Measurements from ENCODE around the gene DBET.
"Not testable (repeated sequence)": the region's sequence is repeated elsewhere in the genome, so short reads cannot be mapped to it uniquely, and the experiment has no call there.

Gene DBET

DNA sequence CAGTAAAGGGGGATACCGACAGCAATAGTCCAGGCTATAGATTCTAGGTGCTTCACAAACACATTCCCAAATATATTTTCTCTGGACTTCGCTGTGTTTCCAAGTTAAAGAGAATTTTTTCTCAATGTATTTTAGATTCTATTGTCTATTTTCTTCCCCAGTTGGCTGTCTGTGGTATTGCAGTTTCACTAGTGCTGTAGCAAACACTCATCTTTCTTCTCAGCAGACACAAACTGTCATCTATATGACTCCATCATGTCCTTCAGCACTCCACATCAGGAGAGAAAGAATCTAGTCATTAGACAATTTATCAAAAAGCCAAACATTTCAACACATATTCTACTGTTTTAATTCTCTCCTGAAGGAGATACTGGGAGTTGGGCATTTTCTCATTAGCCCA is at the start of gene DBET:
TSS of gene DBET (plus strand) at position 161 of the 400 bp plus-strand sequence.
- not testable (repeated sequence) for DNase-seq

DNA sequence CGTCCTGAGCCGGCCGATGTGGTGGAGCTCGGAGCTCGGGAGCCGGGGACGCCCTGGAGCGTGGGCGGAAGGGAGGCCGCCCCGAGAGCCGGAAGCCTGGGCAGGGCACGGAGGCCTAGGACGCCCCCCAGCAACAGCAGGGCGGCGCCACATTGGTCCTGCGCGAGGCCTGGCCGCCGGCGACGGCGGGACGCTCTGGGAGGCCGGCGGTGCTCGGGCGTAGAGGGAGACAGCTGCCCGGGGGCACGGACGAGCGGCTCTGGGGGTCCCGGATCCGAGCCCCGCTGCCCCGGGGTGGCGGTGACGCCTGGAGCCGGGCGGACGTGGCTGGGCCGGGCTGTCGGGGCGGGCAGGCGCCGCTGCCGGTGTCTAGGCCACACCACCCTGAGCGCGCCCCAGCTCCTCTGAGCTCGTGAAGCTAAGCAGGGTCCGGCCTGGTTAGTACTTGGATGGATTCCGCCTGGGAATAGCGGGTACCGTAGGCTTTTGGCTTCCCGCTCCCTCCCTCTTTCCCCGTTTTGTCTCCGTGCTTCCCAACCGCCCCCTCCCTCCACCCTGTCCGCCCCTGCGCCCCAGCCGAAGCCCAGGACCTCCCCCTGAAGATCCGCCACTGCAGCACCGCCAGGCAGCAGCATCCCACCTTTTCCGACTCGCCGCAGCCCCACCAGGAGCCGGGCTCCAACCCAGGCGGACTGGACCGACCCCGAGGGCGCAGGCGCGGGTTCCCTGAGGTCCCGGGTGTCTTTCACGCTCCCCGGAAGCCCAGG is 49.3 kb upstream of the DBET start:
- no peak for DNase-seq

DNA sequence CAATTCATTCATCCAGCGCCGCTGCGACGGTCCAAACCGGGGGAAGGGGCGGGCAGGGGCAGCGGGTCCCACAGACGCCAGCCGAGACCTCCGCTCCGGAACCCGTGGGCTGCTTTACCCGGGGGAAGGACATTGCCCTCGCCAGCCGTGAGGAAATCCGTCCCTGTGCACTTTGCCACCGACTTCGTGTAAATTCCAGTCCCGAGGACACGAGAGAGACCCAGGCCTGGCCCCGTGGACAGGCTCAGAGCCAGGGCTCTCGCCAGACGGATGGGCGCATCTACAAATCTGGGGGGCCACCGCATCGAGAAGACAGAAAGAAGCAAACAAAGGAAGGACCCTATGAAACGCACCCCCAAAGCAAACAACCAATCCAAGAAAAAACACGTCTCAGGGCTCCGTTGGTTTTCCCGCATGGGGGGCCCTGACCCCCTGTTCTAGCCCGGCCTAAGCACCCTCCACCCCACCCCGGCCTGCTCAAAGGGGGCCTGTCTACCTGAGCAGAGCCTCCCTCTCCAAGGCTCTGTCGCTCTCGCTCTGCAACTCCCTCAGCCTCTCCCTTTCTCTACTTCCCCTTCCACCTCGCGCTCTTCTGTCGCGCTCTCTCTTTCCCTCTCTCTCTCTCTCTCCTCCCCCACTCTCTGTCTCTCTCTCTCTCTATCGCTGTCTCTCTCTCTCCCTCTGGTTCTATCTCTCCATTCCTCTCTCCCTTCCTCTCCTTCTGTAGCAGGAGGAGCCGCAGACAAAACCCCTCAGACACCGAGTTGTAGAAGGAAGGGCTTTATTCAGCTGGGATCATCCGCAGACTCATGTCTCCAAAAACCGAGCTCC is 48.5 kb upstream of the DBET start:
- no peak for DNase-seq

DNA sequence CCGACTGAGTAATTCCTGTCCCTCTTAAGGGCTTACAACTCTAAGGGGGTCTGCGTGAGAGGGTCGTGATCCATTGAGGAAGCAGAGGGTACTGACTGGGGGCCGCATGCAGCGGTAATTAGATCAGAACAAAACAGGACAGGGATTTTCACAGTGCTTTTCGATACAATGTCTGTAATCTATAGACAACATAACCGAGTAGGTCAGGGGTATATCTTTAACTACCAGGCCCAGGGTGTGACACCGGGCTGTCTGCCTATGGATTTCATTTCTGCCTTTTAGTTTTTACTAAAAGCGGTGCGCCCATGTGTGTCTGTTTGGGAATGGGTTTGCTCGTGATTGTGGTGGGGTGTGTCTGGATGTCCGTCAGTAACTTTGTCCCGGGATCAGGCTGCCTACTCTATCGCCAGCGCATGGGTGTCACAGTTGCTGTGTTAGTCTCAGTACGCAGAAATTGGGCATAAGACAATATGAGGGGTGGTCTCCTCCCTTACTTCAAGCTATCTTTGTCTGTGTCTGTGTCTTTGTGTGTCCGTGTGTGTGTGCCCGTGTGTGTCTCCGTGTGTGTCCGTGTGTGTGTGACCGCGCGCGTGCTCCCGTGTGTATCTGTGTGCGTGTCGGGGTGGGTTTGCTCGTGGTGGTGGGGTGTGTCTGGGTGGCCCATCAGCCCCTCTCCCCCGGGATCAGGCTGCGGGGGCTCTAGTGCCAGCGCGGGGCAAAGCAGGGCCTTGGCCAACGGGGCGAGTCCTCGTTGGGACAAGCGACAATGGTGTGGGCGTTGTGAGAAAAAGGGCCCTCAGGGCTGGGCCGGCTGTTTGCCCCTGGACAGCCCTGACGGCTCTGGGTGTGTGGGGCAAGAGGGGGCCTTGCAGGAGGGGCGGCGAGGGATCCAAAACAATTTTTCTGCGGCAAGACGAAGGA is 47.7 kb upstream of the DBET start:
- no peak for DNase-seq

DNA sequence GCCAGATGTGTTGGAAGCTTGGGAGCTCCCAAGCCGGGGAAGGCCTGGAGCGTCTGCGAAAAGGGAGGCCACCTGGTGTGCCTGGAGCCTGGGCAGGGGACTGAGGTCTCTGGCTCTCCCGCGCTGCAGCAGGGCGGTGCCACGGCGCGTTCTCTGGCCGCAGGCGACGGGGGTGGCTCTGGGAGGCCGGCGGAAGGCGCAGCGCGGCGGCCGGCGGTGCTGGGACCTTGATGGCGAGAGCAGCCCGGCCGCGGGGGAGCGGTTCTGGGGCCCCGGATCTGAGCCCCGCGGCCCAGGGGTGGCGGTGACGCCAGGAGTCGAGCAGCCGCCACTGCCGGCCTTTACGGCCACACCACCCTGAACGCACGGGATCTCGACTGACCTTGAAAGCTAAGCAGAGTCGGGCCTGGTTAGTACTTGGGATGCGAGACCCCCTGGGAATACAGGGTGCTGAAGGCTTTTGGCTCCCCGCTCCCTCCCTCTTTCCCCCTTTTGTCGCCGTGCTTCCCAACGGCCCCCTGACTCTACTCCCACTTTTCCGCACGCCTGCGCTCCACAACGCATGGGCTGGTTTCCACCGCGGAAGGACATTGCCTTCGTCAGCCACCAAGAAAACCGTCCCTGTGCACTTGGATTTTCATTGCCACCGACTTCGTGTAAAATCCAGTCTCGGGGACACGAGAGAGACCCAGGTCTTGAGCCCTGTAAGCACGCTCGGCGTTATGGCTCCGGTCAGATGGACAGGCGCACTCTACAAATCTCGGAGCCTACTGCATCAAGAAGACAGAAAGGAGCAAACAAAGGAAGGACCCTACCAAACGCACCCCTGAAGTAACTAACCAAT is 46.7 kb upstream of the DBET start:
- DNase-seq, result no peak

DNA sequence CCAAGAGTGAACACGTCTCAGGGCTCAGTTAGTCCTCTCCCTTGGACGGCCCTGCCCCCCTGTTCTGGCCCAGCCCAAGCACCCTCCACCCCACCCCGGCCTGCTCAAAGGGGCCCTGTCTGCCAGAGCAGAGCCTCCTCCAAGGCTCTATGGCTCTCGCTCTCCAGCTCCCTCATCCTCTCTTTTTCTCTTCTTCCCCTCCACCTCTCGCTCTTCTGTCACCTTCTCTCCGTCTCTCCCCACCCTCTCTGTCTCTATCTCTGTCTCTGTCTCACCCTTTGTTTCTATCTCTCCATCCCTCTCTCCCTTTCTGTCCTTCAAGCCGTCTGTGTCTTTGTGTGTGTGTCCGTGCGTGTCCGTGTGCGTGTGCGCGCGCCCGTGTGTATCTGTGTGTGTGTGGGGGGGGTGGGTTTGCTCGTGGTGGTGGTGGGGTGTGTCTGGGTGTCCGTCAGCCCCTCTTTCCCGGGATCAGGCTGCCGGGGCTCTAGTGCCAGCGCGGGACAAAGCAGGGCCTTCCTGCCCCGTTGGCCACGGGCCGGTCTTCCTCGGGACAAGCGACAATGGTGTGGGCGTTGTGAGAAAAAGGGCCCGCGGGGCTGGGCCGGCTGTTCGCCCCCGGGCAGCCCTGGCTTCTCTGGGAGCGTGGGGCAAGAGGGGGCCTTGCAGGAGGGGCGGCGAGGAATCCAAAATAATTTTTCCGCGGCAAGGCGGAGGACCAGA is 45.9 kb upstream of the DBET start:
- no peak for DNase-seq

DNA sequence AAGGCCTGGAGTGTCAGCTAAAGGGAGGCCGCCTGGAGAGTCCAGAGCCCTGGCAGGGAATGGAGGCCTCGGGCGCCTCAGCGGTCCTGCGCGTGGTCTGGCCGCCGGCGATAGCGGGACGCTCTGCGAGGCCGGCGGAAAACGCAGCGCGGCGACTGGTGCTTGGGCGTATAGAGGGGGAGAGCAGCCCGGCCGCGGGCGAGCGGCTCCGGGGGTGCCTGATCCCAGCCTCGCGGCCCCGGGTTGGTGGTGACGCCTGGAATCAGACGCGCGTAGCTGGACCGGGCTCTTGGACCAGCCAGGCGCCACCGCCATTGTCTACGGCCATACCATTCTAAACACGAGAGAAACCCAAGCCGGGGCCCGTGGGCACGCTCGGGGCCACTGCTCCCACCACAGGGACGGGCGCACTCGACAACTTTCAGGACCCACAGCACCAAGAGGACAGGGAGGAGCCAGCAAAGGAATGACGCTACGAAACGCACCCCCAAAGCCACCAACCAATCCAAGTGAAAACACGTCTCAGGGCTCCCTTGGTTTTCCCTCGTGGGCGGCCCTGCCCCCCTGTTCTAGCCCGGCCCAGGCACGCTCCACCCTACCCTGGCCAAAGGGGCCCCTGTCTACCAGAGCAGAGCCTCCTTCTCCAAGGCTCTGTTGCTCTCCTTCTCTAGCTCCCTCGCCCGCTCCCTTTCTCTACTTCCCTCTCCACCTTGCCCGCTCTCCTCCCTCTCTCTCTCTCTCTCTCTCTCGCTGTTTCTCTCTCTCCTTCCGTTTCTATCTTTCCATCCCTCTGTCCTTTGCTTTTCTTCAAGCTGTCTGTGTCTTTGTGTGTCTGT is 45.1 kb upstream of the DBET start:
- DNase-seq, result no peak

DNA sequence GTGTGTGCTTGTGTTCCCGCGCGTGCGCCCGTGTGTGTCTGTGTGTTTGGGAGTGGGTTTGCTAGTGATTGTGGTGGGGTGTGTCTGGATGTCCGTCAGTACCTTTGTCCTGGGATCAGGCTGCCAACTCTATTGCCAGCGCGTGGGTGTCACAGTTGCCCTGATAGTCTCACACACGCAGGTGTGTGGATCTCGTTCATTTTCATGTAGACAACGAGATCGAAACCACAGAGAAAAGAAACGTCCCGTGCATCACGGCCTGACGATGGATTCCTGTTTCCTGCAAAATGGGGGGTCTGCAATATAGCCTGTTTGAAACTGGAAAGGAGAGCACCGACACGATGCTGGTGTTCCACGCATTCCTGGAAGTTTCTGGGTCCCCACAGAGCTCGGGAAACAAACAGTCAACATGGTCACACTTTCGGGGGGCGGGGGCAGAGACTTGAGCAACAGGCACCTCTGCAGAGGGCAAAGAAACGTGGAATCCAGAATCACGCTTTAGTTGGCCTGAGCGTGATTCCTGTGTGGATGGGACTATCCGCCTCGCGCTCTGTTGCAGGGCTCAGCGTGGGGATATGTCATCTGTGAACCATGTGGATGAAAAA is 44.3 kb upstream of the DBET start:
- not testable (repeated sequence) for DNase-seq

DNA sequence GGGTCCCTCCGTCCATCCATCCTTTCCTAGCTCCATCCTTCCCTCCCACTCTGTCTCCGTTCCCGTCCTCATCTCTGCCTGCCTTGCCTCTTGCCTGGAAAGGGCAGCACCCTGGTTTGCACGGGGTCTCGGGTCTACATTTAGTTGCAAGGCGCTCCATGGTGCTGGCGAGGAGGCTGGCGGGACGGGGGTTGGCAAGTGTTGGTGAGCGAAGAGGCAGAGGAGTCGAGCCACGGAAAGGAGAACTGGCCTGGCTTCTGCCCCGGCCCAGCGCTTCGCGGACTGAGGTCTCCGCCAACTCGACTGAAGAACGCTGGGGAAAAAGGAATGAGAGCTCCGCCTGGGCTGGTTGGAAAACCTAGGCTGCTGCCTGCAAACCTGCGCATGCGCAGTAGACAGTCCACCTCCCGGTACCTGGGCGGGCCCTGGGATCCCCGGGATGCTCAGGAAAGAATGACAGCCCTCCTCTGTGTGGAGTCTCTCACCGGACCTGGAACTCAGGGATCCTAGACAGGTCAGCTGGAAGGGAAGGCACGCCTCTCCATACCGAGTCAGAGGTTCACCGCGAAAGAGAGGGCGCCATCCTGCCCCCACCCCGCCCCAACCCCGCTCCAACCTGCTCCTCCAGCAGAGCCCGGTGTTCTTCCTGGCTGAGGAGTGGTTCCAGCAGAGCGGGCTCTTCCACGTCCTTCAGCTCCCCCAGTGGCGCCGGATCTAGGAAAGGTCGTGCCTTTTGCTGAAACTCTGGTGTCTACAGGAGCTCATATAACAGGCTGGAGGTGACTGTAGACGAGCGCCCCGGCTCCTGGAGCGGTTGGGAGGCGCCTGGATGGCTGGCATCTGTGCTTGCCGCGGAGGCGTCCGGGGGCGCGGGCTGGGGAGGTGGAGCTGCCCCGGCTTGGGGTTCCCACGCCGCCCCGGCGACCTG is 43.2 kb upstream of the DBET start:
- no peak for DNase-seq

DNA sequence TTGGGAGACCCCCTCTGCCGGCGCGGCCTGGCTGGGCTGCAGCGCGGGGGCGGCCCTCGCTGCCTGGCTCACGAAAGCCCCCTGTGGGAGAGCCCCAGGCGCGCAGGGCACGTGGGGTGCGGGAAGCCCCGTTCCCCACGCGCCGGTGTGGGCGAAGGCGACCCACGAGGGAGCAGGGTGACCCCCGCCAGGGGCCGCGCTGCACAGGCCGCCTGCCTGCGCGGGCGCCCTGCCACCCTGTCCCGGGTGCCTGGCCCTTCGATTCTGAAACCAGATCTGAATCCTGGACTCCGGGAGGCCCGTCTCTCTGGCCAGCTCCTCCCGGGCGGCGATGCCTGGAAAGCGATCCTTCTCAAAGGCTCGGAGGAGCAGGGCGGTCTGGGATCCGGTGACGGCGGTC is 42.3 kb upstream of the DBET start:
- not testable (repeated sequence) for DNase-seq

DNA sequence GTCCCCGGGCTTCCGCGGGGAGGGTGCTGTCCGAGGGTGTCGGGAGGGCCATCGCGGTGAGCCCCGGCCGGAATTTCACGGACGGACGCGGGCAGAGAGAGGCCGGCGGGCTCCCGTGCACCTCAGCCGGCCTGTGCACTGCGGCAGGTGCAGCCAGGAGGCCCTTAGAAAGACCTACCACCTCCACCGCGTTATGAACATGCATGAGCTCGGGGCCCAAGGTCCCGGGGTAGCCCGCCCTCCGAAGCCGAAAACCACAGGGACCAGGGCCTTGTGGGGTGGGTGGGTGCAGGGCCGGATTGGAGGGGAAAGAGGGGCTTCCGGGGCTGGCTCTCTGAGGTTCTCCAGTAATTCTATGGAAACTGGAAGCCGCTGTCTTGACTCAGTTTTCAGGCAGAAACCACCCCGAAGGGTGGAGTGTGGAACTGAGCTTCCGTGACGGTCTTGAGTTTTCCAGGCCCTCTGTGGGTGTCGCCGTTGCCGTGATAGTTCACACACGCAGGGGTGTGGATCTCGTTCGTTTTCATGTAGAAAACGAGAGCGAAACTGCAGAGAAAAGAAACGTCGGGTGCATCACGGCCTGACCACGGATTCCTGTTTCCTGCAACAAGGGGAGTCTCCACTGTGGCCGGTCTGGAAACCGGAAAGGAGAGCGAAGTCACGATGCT is 41.6 kb upstream of the DBET start:
- DNase-seq, result not testable (repeated sequence)

DNA sequence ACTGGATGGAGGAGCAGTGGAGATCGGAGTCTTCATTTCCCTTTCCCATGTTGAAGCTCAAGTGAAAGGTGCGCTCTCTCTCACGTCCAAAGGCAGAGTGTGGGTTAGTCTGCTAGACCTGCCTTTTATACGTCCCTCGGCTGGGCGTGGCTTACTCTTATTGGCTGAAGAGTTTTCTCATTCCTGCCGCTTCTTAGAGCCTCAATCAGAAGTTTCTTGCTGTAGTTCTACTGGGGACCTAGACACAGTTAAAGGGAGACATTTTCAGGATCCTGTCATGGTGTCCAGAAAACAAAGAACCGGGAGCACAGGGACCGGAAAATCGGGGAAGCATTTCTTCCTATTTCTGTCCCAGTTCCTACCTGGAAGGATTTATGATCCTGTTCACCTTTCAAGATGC is 37.1 kb upstream of the DBET start, which contains the start of gene FRG2:
TSS of gene FRG2 (minus strand) at position 101 of the 400 bp plus-strand sequence. CDS start at position 49, 52 bp downstream.
- not testable (repeated sequence) for DNase-seq

DNA sequence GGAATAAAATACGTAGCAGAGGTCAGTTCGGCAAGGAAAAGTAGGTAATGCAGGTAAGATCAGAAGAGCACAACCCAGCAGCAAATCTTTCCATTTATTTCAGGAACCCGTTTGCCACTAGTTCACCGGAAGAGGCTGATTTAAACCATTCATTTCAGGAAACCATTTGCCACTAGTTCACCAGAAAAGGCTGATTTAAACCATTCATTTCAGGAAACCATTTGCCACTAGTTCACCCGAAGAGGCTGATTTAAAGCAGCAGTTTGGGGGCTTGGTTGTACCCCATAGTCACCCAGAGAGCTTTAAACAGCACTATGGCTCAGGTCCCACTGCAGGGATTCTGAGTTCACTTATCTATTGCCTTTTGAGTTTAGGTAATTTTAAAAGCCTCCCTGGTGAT is 33.0 kb upstream of the DBET start:
- not testable (repeated sequence) for DNase-seq

DNA sequence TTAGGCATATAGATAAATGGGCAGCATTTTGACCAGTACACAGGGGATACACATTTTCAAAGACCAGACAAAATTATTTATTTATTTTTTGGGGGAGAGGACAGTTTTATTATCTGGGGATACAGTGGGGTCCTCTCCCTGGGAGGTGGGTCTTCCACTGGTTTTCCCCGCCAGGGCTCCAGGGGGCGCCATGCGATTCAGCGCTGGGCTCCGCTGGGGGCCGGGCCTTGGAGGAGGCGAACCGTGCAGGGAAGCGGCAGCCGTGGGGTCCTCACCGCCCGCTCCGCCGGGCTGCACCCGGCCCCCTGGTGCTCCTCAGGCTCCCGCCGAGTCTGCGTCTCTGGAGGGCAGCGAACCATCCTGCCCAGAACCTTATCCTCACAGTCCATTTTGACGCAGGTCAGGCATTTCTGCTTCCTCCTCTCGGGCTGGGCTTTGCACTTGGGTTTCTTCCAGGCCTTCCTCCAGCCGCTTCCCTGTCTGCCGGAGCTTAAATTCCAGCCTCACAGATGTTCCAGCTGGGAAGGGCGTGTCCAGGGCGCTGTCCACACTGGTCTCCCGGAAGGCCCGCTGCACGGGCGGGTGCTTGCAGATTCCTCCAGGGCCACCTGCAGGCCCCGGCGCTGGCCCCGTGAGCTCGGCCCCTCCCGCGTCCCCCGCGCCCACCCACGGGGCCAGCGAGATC is 26.5 kb upstream of the DBET start:
- DNase-seq, result not testable (repeated sequence)

DNA sequence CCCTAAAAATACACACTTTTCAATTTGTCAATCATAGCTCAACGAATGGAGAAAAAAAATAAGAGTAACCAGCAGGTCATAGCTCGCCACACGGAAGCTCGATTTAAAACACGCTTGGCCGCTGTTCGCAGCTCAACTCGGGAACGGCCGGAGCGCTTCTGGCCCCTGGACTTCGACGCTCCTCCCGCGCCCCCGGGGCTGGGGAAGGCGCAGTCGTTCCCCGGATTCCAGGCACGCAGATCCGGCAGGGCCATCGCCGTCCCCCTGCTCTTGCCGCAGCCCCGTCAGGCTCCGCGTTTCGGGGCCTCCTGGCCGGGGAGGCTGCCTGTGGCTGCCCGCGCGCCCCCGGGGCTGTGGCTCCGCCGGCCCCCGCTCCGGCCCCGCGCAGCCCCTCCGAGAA is 23.4 kb upstream of the DBET start:
- not testable (repeated sequence) for DNase-seq

DNA sequence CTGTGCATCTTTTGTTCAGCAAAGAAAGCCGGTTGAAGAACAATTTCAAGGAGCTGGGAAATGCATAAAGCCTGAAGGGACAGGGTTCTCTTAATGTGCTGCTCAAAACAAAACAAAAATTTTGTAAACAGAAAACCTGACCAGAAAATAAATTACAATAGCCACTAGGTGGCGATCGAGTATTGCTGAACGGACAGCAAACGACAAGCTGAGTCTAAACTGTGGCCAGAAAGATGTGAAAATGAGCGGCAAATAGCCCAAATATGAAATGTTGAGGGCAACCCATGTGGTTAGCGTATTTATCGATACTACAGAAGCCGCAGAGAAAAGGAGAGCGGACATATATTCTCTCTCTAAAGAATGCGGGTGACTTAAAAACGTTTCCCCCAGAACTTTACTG is 16.7 kb upstream of the DBET start:
- DNase-seq, result not testable (repeated sequence)
